Transverse colon (tissue), 4 donors: ENCODE results near the gene NT5C3B. TPM values are rescaled to one million over a fixed set of nuclear protein-coding genes. Genes with fewer than 3 reads are reported as not detected.

ENCODE experiments used
- DNase-seq: peaks from one replicate; pipeline ENCODE4 v3.0.0-alpha.2; 2019
- H3K27ac ChIP-seq, 4 donors: fragments of 200-600 bp; sonication (generic); 2 replicates each; pipeline ENCODE4 v1.5.1; 2016 to 2018; ENCODE audit warnings: inconsistent platforms in 4 of 4
- H3K27me3 ChIP-seq: fragments of 200-600 bp; sonication (generic); 2 replicates; pipeline ENCODE4 v1.5.1; 2017; ENCODE audit warnings: inconsistent platforms
- H3K36me3 ChIP-seq, 4 donors: fragments of 200-600 bp; sonication (generic); 2 replicates each; pipeline ENCODE4 v1.5.1; 2017 to 2019; ENCODE audit warnings: inconsistent platforms in 4 of 4
- H3K4me1 ChIP-seq, 4 donors: fragments of 200-600 bp; sonication (generic); 2 replicates each; pipeline ENCODE4 v1.5.1; 2017 to 2020; ENCODE audit warnings: inconsistent platforms in 4 of 4
- H3K4me3 ChIP-seq, 4 donors: fragments of 200-600 bp; sonication (generic); 1 replicate in 1 of 4; 2 replicates in 3 of 4; pipeline versions ENCODE4 v1.5.1 to v1.6.1; 2017 to 2019; ENCODE audit warnings: inconsistent platforms in 4 of 4
- H3K9me3 ChIP-seq, 2 donors: fragments of 200-600 bp; sonication (generic); 2 replicates each; pipeline ENCODE4 v1.5.1; 2017 to 2019; ENCODE audit warnings: inconsistent platforms in 2 of 2
- CTCF ChIP-seq, 5 experiments: fragments of 200-600 bp in 3 of 5; fragments of 450-650 bp in 2 of 5; sonication (generic) in 3 of 5; IDR thresholded peaks; 1 replicate in 2 of 5; 2 replicates in 3 of 5; pipeline ENCODE4 v1.5.1; 2016 to 2017; ENCODE audit warnings: antibody characterized with exemption in 5 of 5, inconsistent platforms in 3 of 5, mild to moderate bottlenecking in 2 of 5, moderate library complexity in 1 of 5
- EP300 ChIP-seq: sonication (generic); formaldehyde crosslinking; IDR thresholded peaks from one replicate; pipeline ENCODE4 v1.6.1; 2017; ENCODE audit warnings: antibody characterized with exemption, low read depth
- POLR2A ChIP-seq: fragments of 450-650 bp; IDR thresholded peaks from one replicate; pipeline ENCODE4 v1.6.1; 2016; ENCODE audit warnings: antibody characterized with exemption, mild to moderate bottlenecking, moderate library complexity
- POLR2AphosphoS5 ChIP-seq, 3 donors: sonication (generic); formaldehyde crosslinking; IDR thresholded peaks; one replicate each; pipeline ENCODE4 v1.6.1; 2016; ENCODE audit warnings: antibody characterized with exemption in 3 of 3
- WGBS, 2 donors: methylation state at CpG; one replicate each; pipeline ENCODE4 v1.1.5; 2018; ENCODE audit warnings: low coverage in 1 of 2; 5-methylcytosine and 5-hydroxymethylcytosine counted together
- in situ Hi-C, 4 donors: fragments of 200-750 bp; cut with MboI; loops; one replicate each; pipeline versions ENCODE4 v1.15.0 to v1.15.1; 2017; ENCODE audit warnings: low sequenced_read_pairs in 3 of 4, low pct_ligation_motif_present in 1 of 4, low pct_unique_long_range_greater_than_20kb in 1 of 4
- intact Hi-C: fragments of 100-400 bp; cut with DNase I; formaldehyde crosslinking; loops from one replicate; pipeline ENCODE4 v1.15.1; 2023; ENCODE audit warnings: low total_unique reads
- total RNA-seq, 4 donors: library from RNA; depleted of rRNA; stranded (reverse); fragments of >200 nt; gene quantifications; one replicate each; pipeline ENCODE4 v1.1.0, GENCODE V29; 2016

The NT5C3B gene
- total RNA-seq, 4 donors from 2014 or later = 10.0 to 30.8 (median 24.6) TPM

- TF ChIP-seq POLR2A (no peak), POLR2AphosphoS5 (IDR thresholded peaks at IDR 0.05) (no peak)
Observed at GRCh38 chr17:41799366-41799765, 36.7 kb downstream of the NT5C3B start.

DNA sequence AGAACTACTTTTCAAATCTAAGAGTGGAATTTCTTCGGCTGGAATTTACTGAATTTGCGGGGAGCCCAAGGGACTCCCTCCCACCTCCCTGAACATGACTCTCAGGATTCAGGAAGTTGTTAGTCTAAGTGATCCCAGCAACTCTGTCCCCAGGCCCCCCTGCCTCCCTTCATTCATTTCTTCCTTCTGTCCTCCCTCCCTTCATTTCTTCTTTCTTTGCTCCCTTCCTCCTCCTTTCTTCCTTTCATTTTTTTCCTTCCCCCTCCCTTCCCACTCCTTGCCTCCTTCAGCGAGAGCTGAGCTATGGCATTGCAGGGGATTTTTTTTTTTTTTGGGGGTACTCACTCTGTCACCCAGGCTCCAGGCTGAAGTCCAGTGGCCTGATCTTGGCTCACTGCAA is 38.7 kb downstream of the NT5C3B start:
- in situ Hi-C loops = no loop called here
- peaks cover 25 to 42% (median 36%) of the 10 kb centered on the region in 4 donors for H3K4me1 ChIP-seq
- TF ChIP-seq POLR2A (peak; percentile 33), POLR2AphosphoS5 (IDR thresholded peaks at IDR 0.05) (no peak), EP300 (no peak)

More at GRCh38 chr17:41799366-41799765, 36.7 kb downstream of the NT5C3B start:
- no peak for DNase-seq
- in situ Hi-C loops (no loop called here), intact Hi-C loops (no loop called here)
- no peak overlapping the region for H3K4me3 ChIP-seq
- H3K4me1 ChIP-seq = peaks cover 11 to 22% (median 17%) of the 10 kb centered on the region in 4 donors
- H3K36me3 ChIP-seq = no peaks in the 10 kb centered on the region
- no peaks in the 10 kb centered on the region for H3K27me3 ChIP-seq
- WGBS, 2 donors = 88 to 100% methylated on average over 3 to 8 of the region's 8 CpGs
- H3K9me3 ChIP-seq = no peaks in the 10 kb centered on the region
- H3K27ac ChIP-seq = no peak overlapping the region

GRCh38 chr17:41796121-41796895 is 39.7 kb downstream of the NT5C3B start:
- WGBS, 2 donors = 74 to 91% methylated on average over 3 to 10 of the region's 10 CpGs
- no peaks in the 10 kb centered on the region for H3K36me3 ChIP-seq
- H3K27me3 ChIP-seq = no peaks in the 10 kb centered on the region
- no peak overlapping the region for H3K4me3 ChIP-seq
- TF ChIP-seq POLR2A (no peak), EP300 (no peak), CTCF (IDR thresholded peaks at IDR 0.05) (no peak), POLR2AphosphoS5 (IDR thresholded peaks at IDR 0.05) (no peak)
- H3K9me3 ChIP-seq = no peaks in the 10 kb centered on the region
- no peak overlapping the region for H3K27ac ChIP-seq
- no peak for DNase-seq
- intact Hi-C loops = no loop called here
- peaks cover 23 to 48% (median 34%) of the 10 kb centered on the region in 4 donors for H3K4me1 ChIP-seq
- in situ Hi-C loops = no loop called here

More for the DNA sequence above, 38.7 kb downstream of the NT5C3B start:
- Histone ChIP-seq H3K27me3 (no peaks in the 10 kb centered on the region), H3K36me3 (no peaks in the 10 kb centered on the region), H3K27ac (no peak overlapping the region), H3K4me3 (no peak overlapping the region), H3K9me3 (no peaks in the 10 kb centered on the region)
- DNase-seq = no peak
- 90 to 97% methylated on average over 3 of the region's 3 CpGs for WGBS, 2 donors
- intact Hi-C loops = no loop called here

- Histone ChIP-seq H3K4me3 (no peak overlapping the region), H3K36me3 (no peaks in the 10 kb centered on the region), H3K4me1 (peaks cover 15 to 33% (median 22%) of the 10 kb centered on the region in 4 donors), H3K27me3 (no peaks in the 10 kb centered on the region), H3K27ac (peak overlapping the region; percentile 76 to 82 (median 81)), H3K9me3 (no peaks in the 10 kb centered on the region)
- in situ Hi-C loops (no loop called here), intact Hi-C loops (no loop called here)
- TF ChIP-seq POLR2AphosphoS5 (IDR thresholded peaks at IDR 0.05) = no peak
- TF ChIP-seq POLR2A = no peak
- TF ChIP-seq EP300 = no peak
- TF ChIP-seq CTCF (IDR thresholded peaks at IDR 0.05) = no peak
- DNase-seq = no peak
- 78 to 86% methylated on average over 4 to 5 of the region's 5 CpGs for WGBS, 2 donors
Observed at GRCh38 chr17:41794540-41794975, 41.5 kb downstream of the NT5C3B start.

DNA sequence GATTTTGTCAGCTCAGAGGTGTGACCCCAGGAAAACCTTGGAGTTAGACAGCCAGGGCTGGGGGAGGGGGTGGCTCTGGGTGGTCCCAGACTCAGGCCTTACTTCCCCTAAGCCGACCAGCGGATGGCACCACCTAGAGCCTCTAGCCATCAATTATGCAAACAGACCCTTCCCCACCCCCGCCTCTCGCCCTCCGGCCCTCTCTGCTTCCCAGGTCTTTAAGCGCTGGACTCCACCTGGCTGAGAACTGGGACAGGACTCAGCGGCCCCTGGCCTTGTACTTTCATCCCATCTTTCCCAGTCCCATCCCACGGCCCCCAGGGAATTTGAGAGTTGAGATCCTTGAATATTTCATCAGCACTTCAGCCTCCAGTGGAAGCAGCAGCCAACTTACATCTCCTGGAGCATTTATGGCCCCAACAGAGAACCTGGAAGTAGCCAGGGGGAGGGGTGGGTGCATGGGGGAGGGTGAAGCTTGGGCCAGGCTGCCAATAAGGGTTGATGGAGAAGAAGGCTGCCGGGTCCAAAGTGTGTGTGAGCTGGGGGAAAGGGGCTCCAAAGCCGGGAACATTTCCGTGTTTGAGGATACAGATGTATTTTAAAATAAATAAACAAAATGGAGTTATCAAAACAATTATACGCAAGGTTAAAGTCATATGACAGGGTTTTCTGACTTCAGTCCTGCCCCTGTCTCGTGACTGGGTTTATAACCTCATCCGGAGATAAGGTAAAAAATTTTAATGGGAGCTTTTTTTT is 42.1 kb downstream of the NT5C3B start:
- intact Hi-C loops = no loop called here
- TF ChIP-seq POLR2A (no peak), POLR2AphosphoS5 (IDR thresholded peaks at IDR 0.05) (no peak), EP300 (no peak), CTCF (IDR thresholded peaks at IDR 0.05) (no peak)

More for the DNA sequence above, 42.1 kb downstream of the NT5C3B start:
- H3K9me3 ChIP-seq = no peaks in the 10 kb centered on the region
- in situ Hi-C loops = no loop called here
- peaks cover 15 to 33% (median 22%) of the 10 kb centered on the region in 4 donors for H3K4me1 ChIP-seq
- no peak for DNase-seq
- no peaks in the 10 kb centered on the region for H3K27me3 ChIP-seq
- WGBS, 2 donors = 54 to 69% methylated on average over 6 to 12 of the region's 14 CpGs
- peak overlapping the region; percentile 76 to 82 (median 81) for H3K27ac ChIP-seq
- H3K4me3 ChIP-seq = peak overlapping the region in 1 of 4 donors; percentile 1
- H3K36me3 ChIP-seq = no peaks in the 10 kb centered on the region
